GM18907 (cell line): ENCODE measurements around the gene ERBIN.
"Not testable (repeated sequence)": the region's sequence is repeated elsewhere in the genome, so short reads cannot be mapped to it uniquely, and the experiment has no call there.

Experiments used
- ATAC-seq: cut with Tn5 transposase; IDR thresholded peaks from one replicate; pipeline ENCODE4 v1.9.1; 2021; ENCODE audit warnings: mild to moderate bottlenecking, moderate library complexity; ENCODE audit not compliant: unreplicated experiment

Gene ERBIN

DNA sequence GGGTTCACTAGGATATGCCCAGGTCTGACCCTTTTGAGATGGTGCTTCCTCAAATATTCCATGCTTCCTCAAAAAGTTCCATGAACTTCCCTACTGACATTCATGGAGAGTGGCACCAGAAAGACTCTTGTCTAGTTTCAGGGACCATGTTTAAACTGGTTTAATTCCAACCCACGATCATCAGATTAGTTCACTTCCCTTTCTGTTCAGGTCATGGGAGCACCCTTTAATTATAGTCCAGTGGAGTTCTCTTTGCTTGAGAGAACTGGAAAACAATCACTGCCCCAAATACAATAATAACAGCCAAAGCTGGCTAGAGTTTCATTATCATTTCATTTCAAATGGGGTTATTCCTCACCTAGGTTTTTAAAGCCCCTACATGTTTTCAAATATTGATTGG is 9.7 kb upstream of the ERBIN start:
- no peak for ATAC-seq

DNA sequence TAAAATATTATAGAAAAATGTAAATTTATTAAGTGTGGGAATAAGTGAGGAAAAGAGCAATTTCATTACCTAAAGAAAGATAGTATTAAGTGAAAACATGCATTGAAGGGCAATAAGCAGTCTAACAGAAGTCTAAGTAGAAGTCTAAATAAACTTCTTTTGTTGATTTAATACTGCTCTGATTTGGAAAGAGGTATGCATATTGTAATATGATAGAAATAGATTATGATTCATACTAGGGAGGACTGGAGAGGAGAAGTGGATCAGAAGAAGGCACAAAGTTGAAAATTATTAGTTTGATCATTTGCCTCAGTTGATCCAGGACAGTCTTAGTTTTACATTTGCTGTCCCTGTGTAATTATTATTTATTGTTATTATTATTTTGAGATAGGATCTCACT is 6.6 kb upstream of the ERBIN start:
- no peak for ATAC-seq

- no peak for ATAC-seq
Measured at GRCh38 chr5:65923339-65923738, 3.0 kb upstream of the ERBIN start.

DNA sequence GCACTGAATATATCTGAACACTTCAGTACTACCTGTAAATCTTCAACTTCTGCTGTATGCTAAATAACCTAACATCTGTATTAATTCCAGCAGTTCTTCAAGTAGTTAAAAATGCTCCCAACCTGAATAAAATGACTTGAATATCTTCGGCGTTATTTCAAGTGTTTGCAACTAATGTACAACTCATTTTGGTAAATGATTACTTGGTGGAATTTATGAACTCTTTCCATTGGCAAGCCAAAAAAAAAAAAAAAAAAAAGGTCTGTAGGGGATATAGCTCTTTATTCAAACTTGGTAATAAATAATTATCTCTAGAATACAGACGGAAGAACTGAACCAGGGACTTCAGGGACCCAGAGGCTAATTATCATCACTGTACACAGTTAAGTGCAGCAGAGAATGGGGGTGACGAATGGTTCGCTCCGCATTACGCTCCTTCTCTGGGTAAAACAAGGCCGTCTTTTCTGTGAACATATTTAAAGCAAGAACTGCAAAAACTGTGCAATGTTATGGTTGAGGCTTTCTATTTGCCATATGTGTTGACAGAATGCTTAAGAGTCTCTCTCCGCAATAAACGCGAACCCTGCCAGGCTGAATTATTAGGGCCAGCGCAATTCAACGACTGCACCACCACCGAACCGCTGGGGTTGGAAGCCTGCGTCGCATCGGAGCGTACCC is 1.9 kb upstream of the ERBIN start:
- ATAC-seq, result no peak

- peak; percentile 69 for ATAC-seq
Measured at GRCh38 chr5:65925044-65925600, 1.3 kb upstream of the ERBIN start.

GRCh38 chr5:65925601-65926275 is 637 bp upstream of the ERBIN start:
- ATAC-seq, result peak; percentile 68

- no peak for ATAC-seq
Measured at GRCh38 chr5:65926893-65927292, 518 bp downstream of the ERBIN start.

- peak; percentile 28 for ATAC-seq
Measured at GRCh38 chr5:65927503-65928321, 1.3 kb downstream of the ERBIN start.

DNA sequence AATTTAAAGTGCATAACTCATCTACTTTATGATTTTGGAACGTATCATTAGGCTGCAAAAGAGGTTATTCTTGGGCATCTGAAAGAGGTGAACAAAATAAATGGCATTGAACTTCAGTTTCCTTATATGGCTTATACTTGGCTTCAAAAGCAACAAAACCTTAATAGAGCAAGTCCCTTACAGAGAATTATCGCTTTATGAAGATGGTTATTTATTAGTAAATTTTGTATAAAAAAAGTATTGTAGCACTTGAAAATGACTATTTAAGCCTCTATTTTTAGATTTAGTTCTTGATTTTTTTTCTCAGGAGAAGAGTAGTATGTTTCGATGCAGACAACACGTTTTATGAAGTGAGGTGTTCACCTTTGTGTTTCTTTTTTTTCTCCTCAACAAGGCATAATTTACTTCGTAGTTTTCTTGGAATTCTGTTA is 2.0 kb downstream of the ERBIN start:
- no peak for ATAC-seq

DNA sequence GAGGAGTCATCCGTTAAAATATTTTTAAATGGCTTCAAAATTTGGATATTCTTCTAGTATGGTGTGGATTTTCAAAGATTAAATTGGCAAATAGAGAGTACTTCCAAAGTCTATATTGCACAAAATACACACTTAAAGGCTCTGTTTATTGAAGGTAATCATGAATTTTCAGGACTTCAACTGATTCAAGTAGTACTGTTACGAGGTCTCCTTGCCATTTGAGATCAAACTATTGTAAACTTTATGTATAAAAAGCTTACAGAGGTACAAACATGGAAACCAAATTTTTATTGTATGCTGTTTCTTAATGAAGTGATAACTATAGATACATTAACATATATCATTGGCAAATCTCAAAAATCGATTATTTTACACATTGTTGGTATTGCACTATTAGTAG is 2.5 kb downstream of the ERBIN start:
- no peak for ATAC-seq

DNA sequence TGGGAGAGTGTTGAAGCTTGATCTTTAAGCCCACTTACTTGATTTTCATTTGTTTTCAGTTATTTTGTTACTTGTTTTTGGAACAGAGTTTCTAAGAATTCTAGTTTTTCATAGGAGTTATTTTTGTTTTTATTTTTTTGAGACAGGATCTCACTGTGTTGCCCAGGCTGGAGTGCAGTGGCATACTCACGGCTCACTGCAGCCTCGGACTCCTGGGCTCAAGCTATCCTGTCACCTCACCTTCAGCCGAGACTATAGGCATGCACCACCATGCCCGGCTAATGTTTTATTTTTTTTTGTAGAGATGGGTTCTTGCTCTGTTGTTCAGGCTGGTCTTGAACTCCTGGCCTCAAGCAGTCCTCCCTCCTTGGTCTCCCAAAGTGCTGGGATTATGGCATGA is 6.3 kb downstream of the ERBIN start:
- no peak for ATAC-seq

- no peak for ATAC-seq
Measured at GRCh38 chr5:65933295-65933694, 6.9 kb downstream of the ERBIN start.

- peak; percentile 74 for ATAC-seq
Measured at GRCh38 chr5:65938256-65938655, 11.9 kb downstream of the ERBIN start.

DNA sequence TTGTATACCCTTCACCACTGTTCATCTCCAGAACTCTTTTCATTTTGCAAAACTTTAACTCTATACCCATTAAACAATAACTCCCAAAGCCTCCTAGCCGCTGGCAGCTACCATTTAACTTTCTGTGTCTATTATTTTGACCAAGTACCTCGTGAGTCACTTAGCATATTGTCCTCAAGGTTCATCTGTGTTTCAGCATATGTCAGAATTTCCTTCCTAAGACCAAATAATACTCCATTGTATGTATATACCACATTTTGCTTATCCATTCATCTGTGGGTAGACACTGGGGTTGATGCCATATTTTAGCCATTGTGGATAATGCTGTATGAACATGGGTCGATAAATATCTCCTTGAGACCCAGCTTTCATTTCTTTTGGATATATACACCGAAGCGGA is 17.4 kb downstream of the ERBIN start:
- no peak for ATAC-seq

GRCh38 chr5:65946198-65946745 is 19.9 kb downstream of the ERBIN start:
- no peak for ATAC-seq

DNA sequence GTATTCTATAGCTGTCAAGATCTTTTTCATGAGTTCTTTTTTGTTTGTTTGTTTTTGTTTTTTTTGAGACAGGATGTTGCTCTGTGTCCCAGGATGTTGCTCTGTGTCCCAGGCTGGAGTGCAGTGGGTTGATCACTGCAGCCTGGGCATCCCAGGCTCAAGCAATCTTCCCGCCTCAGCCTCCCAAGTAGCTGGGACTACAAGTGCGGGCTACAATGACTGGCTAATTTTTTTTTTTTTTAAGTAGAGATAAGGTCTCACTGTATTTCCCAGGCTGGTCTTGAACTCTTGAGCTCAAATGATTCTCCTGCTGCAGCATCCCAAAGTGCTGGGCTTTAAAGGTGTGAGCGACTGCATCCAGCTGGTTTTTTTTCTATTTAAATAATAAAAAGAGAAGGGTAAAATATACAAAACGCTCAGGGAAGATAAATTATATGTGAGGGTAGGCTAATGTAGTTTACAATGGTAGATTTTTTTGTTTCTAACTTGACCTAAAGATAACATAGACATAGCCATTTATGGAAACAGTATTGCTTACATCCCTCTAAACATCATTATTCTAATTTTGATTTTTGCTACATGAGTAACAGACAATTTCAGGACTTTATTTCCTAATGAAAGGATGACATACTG is 21.9 kb downstream of the ERBIN start:
- ATAC-seq, result no peak

GRCh38 chr5:65951330-65951729 is 25.0 kb downstream of the ERBIN start:
- ATAC-seq, result no peak

- no peak for ATAC-seq
Measured at GRCh38 chr5:65952259-65952658, 25.9 kb downstream of the ERBIN start.

- no peak for ATAC-seq
Measured at GRCh38 chr5:65954200-65954599, 27.8 kb downstream of the ERBIN start.

DNA sequence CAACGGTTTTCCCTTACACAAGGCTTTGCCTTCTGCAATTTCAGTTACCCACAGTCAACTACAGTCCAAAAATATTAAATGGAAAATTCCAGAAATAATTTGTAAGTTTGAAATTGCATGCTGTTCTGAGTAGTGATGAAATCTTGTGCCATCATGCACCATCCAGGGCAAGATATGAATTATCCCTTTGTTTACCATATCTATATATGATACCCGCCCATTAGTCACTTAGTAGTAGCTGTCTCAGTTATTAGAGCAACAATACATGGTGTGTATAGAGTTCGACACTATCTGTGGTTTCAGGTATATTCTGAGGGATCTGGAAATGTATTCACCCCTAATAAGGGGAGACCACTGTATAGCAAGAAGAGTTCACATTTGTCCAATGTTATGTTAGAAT is 29.4 kb downstream of the ERBIN start:
- ATAC-seq, result no peak

- not testable (repeated sequence) for ATAC-seq
Measured at GRCh38 chr5:65957703-65958102, 31.3 kb downstream of the ERBIN start.
